Measurements from ENCODE around the gene UBAC2.

DNA sequence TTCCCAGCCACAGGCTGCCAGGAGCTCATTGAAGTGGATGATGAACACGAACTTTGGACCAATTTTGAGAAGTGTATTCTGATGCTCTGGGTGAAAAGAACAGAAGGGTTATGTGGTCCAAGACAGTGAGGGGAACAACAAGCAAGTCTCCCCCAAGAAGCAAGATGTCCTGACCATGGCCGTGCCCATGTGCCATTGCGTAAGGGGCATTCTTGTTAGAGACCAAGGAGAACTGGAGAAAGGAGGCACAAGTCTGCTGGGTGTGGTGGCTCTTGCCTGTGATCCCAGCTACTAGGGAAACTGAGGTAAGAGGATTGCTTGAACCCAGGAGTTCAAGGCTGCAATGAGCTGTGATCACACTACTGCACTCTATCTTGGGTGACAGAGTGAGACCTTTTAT lies 27.0 kb upstream of the UBAC2 start:
- TF ChIP-seq, protein P1, sequence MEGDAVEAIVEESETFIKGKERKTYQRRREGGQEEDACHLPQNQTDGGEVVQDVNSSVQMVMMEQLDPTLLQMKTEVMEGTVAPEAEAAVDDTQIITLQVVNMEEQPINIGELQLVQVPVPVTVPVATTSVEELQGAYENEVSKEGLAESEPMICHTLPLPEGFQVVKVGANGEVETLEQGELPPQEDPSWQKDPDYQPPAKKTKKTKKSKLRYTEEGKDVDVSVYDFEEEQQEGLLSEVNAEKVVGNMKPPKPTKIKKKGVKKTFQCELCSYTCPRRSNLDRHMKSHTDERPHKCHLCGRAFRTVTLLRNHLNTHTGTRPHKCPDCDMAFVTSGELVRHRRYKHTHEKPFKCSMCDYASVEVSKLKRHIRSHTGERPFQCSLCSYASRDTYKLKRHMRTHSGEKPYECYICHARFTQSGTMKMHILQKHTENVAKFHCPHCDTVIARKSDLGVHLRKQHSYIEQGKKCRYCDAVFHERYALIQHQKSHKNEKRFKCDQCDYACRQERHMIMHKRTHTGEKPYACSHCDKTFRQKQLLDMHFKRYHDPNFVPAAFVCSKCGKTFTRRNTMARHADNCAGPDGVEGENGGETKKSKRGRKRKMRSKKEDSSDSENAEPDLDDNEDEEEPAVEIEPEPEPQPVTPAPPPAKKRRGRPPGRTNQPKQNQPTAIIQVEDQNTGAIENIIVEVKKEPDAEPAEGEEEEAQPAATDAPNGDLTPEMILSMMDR (IDR thresholded peaks at IDR 0.05 in 8 of 11, conservative IDR thresholded peaks at IDR 0.05 in 3 of 11), result no peak
- no peak for TF ChIP-seq POLR2AphosphoS5 (IDR thresholded peaks at IDR 0.05)

Measured in spleen (tissue), 7 donors.